WTC11 (cell line): ENCODE measurements around the gene VANGL2. TPM values are rescaled to one million over a fixed set of nuclear protein-coding genes. Genes with fewer than 3 reads are reported as not detected.

Experiments used
- ATAC-seq: fragments of 200-7000 bp; cut with Tn5 transposase; 2 replicates; pipeline ENCODE4 v1.10.0; 2021; ENCODE audit warnings: mild to moderate bottlenecking, moderate library complexity
- CTCF ChIA-PET: fragments of 300-600 bp; sonication (Branson Sonifier 250); formaldehyde crosslinking; loops from one replicate; lab custom pipeline; 2021; ENCODE audit warnings: antibody characterized with exemption; lab: Charles Lee
- POLR2A ChIA-PET: fragments of 350-600 bp; sonication (Branson Sonifier 250); formaldehyde crosslinking; loops from one replicate; lab custom pipeline; 2021; ENCODE audit warnings: antibody characterized with exemption; lab: Charles Lee
- DNase-seq: peaks from one replicate; pipeline ENCODE4 v3.0.0; 2021; ENCODE audit warnings: low spot score
- H3K27ac Mint-ChIP-seq: 2 replicates; pipeline ENCODE4 v1.8.0; 2021; ENCODE audit warnings: mixed read lengths
- H3K27me3 Mint-ChIP-seq: 2 replicates; pipeline ENCODE4 v1.8.0; 2021; ENCODE audit warnings: low read depth, mild to moderate bottlenecking, moderate library complexity, mixed read lengths
- H3K36me3 Mint-ChIP-seq: 2 replicates; pipeline ENCODE4 v1.8.0; 2021; ENCODE audit warnings: mixed read lengths
- H3K4me1 Mint-ChIP-seq: 2 replicates; pipeline ENCODE4 v1.8.0; 2022; ENCODE audit warnings: mixed read lengths
- H3K4me3 Mint-ChIP-seq: 2 replicates; pipeline ENCODE4 v1.8.0; 2021; ENCODE audit warnings: mild to moderate bottlenecking, moderate library complexity, mixed read lengths
- H3K9me3 Mint-ChIP-seq: 2 replicates; pipeline ENCODE4 v1.8.0; 2021; ENCODE audit warnings: mixed read lengths
- AR ChIP-seq: fragments of 250-450 bp; sonication (Bioruptor Pico); IDR thresholded peaks from 2 replicates; pipeline ENCODE4 v1.9.0; 2021; ENCODE audit warnings: mild to moderate bottlenecking
- ARID4B ChIP-seq: sonication (generic); formaldehyde crosslinking; IDR thresholded peaks from 2 replicates; pipeline ENCODE4 v1.8.0; 2023; ENCODE audit warnings: missing genetic modification reagents, mild to moderate bottlenecking, borderline replicate concordance
- ATF3 ChIP-seq: sonication (generic); formaldehyde crosslinking; conservative IDR thresholded peaks from 2 replicates; pipeline ENCODE4 v1.8.1; 2022; ENCODE audit warnings: mild to moderate bottlenecking, missing genetic modification reagents
- CREM ChIP-seq: sonication (generic); formaldehyde crosslinking; IDR thresholded peaks from 2 replicates; pipeline ENCODE4 v1.8.1; 2022; ENCODE audit warnings: mild to moderate bottlenecking, missing genetic modification reagents, moderate library complexity
- CTCF ChIP-seq: fragments of 200-600 bp; IDR thresholded peaks from 2 replicates; pipeline ENCODE4 v1.8.0; 2022; ENCODE audit warnings: antibody characterized with exemption
- ETV6 ChIP-seq: sonication (generic); formaldehyde crosslinking; IDR thresholded peaks from 2 replicates; pipeline ENCODE4 v1.8.1; 2022; ENCODE audit warnings: mild to moderate bottlenecking, missing genetic modification reagents
- FOXP1 ChIP-seq: sonication (generic); formaldehyde crosslinking; IDR thresholded peaks from 2 replicates; pipeline ENCODE4 v1.8.0; 2022; ENCODE audit warnings: missing genetic modification reagents, mild to moderate bottlenecking, moderate library complexity, borderline replicate concordance
- GRHL2 ChIP-seq: fragments of 250-450 bp; sonication (Bioruptor Pico); IDR thresholded peaks from 2 replicates; pipeline ENCODE4 v1.8.0; 2022; ENCODE audit warnings: mild to moderate bottlenecking, moderate library complexity; ENCODE audit not compliant: insufficient replicate concordance, severe bottlenecking
- STAT6 ChIP-seq: sonication (generic); formaldehyde crosslinking; conservative IDR thresholded peaks from 2 replicates; pipeline ENCODE4 v1.8.1; 2023; ENCODE audit warnings: mild to moderate bottlenecking, low read depth, missing genetic modification reagents, moderate library complexity
- USF1 ChIP-seq: sonication (generic); formaldehyde crosslinking; IDR thresholded peaks from 2 replicates; pipeline ENCODE4 v1.8.0; 2022; ENCODE audit warnings: mild to moderate bottlenecking, missing genetic modification reagents
- ZBTB21 ChIP-seq: sonication (generic); formaldehyde crosslinking; IDR thresholded peaks from 2 replicates; pipeline ENCODE4 v1.8.1; 2023; ENCODE audit warnings: mild to moderate bottlenecking, missing genetic modification reagents, borderline replicate concordance
- ZBTB43 ChIP-seq: sonication (generic); formaldehyde crosslinking; IDR thresholded peaks from 2 replicates; pipeline ENCODE4 v1.8.1; 2023; ENCODE audit warnings: mild to moderate bottlenecking, missing genetic modification reagents
- ZNF317 ChIP-seq: sonication (generic); formaldehyde crosslinking; IDR thresholded peaks from 2 replicates; pipeline ENCODE4 v1.8.1; 2023; ENCODE audit warnings: low read depth, mild to moderate bottlenecking, moderate library complexity, missing genetic modification reagents, borderline replicate concordance
- ZNF671 ChIP-seq: fragments of 250-450 bp; sonication (Bioruptor Pico); IDR thresholded peaks from 2 replicates; pipeline ENCODE4 v1.8.0; 2021; ENCODE audit warnings: mild to moderate bottlenecking
- total RNA-seq: library from RNA; stranded (reverse); gene quantifications from 3 replicates; pipeline ENCODE4 v1.2.3, GENCODE V29; 2021

The VANGL2 gene
- total RNA-seq, 1 experiment from 2014 or later = 68.0 TPM

- TF ChIP-seq AR (CRISPR knock-in tag) (no peak), CREM (no peak), ETV6 (CRISPR knock-in tag) (no peak), ZBTB43 (CRISPR knock-in tag) (no peak)
Observed at GRCh38 chr1:160353223-160353622, 47.1 kb upstream of the VANGL2 start (continued).

GRCh38 chr1:160354388-160354985 is 45.9 kb upstream of the VANGL2 start:
- POLR2A ChIA-PET = interaction anchor here (1.6 kb wide), 1 partner anchor 21 kb away, joined by 7 read pairs; no protein-coding TSS in a partner anchor
- no peaks in the 10 kb centered on the region for H3K27me3 Mint-ChIP-seq
- TF ChIP-seq CTCF (peak; percentile 25; the same call in 1 of the 2 replicates), FOXP1 (CRISPR knock-in tag) (no peak), USF1 (peak; percentile 42; the same call in 1 of the 2 replicates)

GRCh38 chr1:160357286-160358002 is 42.9 kb upstream of the VANGL2 start:
- Mint-ChIP-seq H3K27me3 (no peaks in the 10 kb centered on the region), H3K36me3 (peaks cover 70% of the 10 kb centered on the region), H3K4me3 (no peak overlapping the region), H3K9me3 (no peaks in the 10 kb centered on the region), H3K27ac (no peak overlapping the region), H3K4me1 (peaks cover 12% of the 10 kb centered on the region)
- CTCF ChIA-PET = interaction anchor here (1.2 to 1.8 kb wide), 3 partner anchors 9 to 59 kb away, joined by 3 to 12 read pairs (median 5); no protein-coding TSS in a partner anchor
- ATAC-seq = no peak
- POLR2A ChIA-PET = no interaction called here
- no peak for DNase-seq
- no peak for TF ChIP-seq ZBTB21 (CRISPR knock-in tag)
- TF ChIP-seq ZNF317 = no peak
- TF ChIP-seq GRHL2 (CRISPR knock-in tag) = no peak
- no peak for TF ChIP-seq ATF3 (CRISPR knock-in tag)
- no peak for TF ChIP-seq ZNF671 (CRISPR knock-in tag)
- no peak for TF ChIP-seq ARID4B (CRISPR knock-in tag)
- TF ChIP-seq STAT6 (CRISPR knock-in tag) = no peak

More at GRCh38 chr1:160354388-160354985, 45.9 kb upstream of the VANGL2 start:
- CTCF ChIA-PET = interaction anchor here (0.6 to 6.2 kb wide), 25 partner anchors 8 to 790 kb away, joined by 3 to 199 read pairs (median 4); partner anchors contain the start of genes COPA, NCSTN, NHLH1 and PEX19
- Mint-ChIP-seq H3K27ac (no peak overlapping the region), H3K4me3 (no peak overlapping the region), H3K4me1 (no peaks in the 10 kb centered on the region), H3K9me3 (no peaks in the 10 kb centered on the region), H3K36me3 (peaks cover 92% of the 10 kb centered on the region)
- ATAC-seq = peak; percentile 94
- DNase-seq = peak; percentile 49
